Stomach (tissue), 4 donors: Measurements from ENCODE around the gene MB21D2.

Source experiments
- POLR2AphosphoS5 ChIP-seq, 3 donors: sonication (generic); formaldehyde crosslinking; IDR thresholded peaks; one replicate each; pipeline ENCODE4 v1.6.1; 2016; ENCODE audit warnings: antibody characterized with exemption in 3 of 3
- TF ChIP-seq, protein P1 (sequence below), 7 experiments: fragments of 450-650 bp in 4 of 7; fragments of 200-600 bp in 3 of 7; sonication (generic) in 3 of 7; IDR thresholded peaks; one replicate each; pipeline ENCODE4 v1.5.1; 2016 to 2019; ENCODE audit warnings: antibody characterized with exemption in 7 of 7, control low read depth in 2 of 7, mild to moderate bottlenecking in 1 of 7

DNA sequence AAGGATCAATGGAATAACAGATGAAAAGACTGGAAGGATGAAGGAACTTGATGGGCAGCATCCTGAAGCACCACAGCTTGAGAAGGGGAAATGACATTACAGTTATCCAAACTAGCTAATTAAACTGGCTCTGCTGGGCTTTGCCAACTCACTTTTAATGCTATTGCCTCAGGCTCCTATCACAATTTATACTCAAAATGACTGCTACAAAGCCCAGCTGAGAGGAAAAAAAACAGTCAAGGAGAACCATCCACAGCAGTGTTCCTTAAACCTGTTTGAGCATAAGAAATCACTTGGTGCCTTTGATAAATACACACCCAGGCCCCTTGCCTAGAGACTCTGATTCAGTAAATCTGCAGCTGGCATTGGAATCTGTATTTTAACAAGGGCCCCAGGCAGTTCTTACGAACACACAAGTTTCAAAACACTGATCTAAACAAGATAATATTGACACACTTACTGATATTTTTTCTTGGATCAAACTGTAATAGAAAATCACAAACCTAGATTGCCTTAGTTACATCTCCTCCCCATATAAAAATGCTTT lies 85.8 kb downstream of the MB21D2 start:
- TF ChIP-seq, protein P1, sequence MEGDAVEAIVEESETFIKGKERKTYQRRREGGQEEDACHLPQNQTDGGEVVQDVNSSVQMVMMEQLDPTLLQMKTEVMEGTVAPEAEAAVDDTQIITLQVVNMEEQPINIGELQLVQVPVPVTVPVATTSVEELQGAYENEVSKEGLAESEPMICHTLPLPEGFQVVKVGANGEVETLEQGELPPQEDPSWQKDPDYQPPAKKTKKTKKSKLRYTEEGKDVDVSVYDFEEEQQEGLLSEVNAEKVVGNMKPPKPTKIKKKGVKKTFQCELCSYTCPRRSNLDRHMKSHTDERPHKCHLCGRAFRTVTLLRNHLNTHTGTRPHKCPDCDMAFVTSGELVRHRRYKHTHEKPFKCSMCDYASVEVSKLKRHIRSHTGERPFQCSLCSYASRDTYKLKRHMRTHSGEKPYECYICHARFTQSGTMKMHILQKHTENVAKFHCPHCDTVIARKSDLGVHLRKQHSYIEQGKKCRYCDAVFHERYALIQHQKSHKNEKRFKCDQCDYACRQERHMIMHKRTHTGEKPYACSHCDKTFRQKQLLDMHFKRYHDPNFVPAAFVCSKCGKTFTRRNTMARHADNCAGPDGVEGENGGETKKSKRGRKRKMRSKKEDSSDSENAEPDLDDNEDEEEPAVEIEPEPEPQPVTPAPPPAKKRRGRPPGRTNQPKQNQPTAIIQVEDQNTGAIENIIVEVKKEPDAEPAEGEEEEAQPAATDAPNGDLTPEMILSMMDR (IDR thresholded peaks at IDR 0.05) = no peak
- no peak for TF ChIP-seq POLR2AphosphoS5 (IDR thresholded peaks at IDR 0.05)
